Keratinocyte (primary cell): ENCODE results near the gene UBE2I.

Experiments used
- CTCF ChIP-seq, 3 experiments: IDR thresholded peaks in 1 of 3; conservative IDR thresholded peaks in 1 of 3; optimal IDR thresholded peaks in 1 of 3; 2 replicates in 2 of 3; 3 replicates in 1 of 3; pipeline versions ENCODE3 to v1.5.1; 2011; ENCODE audit warnings: low read length in 3 of 3, mild to moderate bottlenecking in 3 of 3, moderate library complexity in 2 of 3, control low read depth in 1 of 3, inconsistent platforms in 1 of 3; ENCODE audit not compliant: insufficient read depth in 2 of 3; ENCODE audit errors: extremely low read depth in 1 of 3
- EZH2 ChIP-seq: IDR thresholded peaks from one replicate; pipeline ENCODE4 v1.6.1; 2012; ENCODE audit warnings: inconsistent platforms, mild to moderate bottlenecking, low read length, moderate library complexity

- TF ChIP-seq CTCF (optimal IDR thresholded peaks at IDR 0.05 in 1 of 3, IDR thresholded peaks at IDR 0.05 in 1 of 3, conservative IDR thresholded peaks at IDR 0.05 in 1 of 3; ENCODE audit: extremely low read depth in 1 of 3, insufficient read depth in 2 of 3, low read length in 3 of 3) (no peak), EZH2 (peak; percentile 46)
Measured at GRCh38 chr16:1333854-1334700, 24.6 kb downstream of the UBE2I start.
